ENCODE results near the gene HHAT.

Gene HHAT

DNA sequence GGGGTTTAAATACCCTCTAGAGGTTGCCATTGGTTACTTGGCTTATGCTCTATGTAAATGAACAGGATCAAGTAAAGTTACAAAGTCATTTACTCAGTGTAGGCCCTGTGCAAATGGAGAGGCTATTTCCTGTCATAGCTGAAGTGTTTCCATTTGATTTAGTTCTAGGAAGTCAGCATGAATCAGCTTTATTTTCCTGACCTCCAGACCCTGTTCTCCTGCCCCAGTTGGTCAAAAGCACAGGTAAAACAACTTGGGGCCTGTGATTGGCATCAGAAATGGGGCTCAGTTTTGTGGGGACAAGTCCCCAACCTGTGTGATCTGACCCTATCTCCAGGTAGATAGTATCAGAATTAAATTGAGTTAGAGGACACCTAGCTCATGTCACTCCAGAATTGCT is 239.9 kb downstream of the HHAT start:
- no peak overlapping the region for H3K4me3 ChIP-seq (ENCODE audit: low read depth, low read length)
- no peak for DNase-seq (ENCODE audit: low read depth)

DNA sequence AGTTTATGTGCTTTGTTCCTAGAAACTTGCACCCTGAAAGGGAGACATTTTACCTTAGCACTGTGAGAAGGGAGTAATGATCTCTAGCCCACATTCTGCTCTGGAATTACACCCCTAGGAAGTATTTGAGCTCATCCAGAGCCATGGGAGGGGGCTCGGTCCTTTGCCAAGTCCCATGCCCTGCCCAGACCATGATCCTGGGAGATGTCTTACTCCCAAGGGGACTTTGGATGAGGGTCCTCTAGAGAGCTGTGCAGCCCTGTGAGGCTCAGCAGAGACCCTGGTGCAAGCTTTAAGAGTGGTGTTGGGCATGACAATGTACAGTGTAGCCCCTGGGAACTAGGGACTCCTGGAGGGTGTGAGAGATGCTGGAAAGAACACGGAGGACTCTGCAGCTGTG is 241.4 kb downstream of the HHAT start:
- no peak for DNase-seq (ENCODE audit: low read depth)
- no peak overlapping the region for H3K4me3 ChIP-seq (ENCODE audit: low read depth, low read length)

DNA sequence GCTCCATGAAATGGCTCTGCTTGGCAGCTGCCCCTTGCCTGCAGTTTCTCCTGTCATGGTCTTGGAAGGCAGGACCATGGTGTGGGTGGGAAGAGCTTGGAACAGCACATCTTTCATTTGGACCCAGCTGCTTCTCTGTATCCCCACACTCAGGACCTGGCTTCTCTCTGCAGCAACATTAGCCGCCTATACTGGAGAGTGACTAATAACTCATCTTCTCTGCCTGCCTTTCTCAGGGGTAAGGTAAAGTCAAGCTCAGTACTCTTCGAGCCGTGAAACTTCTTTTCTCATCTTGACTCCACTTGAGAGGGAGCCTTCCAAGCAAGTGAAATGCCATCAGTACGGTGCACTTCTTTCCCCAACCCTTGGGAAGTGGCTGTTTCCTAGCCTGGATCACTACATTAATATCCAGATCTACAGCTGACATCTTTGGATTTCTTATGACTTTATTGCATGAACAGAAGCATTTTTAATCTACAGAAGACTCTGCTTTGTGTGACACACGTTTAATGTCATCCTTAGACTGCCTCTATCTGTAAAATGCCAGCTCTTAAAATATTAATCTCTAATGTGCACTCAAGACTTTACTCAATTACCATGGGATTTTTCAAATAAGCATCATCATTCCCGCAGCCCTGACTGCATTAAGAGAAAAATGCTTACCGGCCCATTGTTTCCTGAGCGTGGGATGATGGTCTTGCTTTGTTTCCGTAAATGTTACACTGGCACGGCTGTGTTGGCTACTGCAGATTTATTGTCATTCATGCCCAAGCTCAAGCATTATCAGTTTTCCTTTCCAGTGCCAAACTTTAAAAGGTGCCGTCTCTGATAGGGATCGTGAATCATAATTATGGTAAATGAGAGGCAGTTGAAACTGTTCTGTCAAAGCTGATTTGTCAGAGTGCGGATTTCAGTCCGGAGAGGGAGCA is 242.9 kb downstream of the HHAT start:
- DNase-seq (ENCODE audit: low read depth): no peak
- no peak overlapping the region for H3K4me3 ChIP-seq (ENCODE audit: low read depth, low read length)

DNA sequence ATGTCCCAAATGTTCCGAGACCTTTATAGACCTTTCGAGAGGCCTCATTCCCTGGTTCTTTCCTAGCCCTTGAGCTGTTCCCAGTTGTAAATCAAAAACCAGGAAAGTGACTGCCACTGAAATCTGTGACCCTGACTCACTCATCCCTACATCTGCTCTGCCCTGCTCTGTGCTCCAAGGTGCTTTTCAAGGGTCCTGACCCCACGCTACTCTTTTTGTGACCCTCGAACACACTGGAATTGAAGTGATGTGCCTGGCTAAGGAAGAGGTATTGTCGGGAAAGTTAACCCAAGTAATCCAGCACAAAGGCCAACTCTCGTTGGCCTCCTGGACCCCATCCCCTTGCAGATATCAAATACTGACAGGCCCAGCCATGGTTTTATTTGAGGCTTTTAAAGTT is 244.4 kb downstream of the HHAT start:
- no peak for DNase-seq (ENCODE audit: low read depth)
- H3K4me3 ChIP-seq (ENCODE audit: low read depth, low read length): no peak overlapping the region

DNA sequence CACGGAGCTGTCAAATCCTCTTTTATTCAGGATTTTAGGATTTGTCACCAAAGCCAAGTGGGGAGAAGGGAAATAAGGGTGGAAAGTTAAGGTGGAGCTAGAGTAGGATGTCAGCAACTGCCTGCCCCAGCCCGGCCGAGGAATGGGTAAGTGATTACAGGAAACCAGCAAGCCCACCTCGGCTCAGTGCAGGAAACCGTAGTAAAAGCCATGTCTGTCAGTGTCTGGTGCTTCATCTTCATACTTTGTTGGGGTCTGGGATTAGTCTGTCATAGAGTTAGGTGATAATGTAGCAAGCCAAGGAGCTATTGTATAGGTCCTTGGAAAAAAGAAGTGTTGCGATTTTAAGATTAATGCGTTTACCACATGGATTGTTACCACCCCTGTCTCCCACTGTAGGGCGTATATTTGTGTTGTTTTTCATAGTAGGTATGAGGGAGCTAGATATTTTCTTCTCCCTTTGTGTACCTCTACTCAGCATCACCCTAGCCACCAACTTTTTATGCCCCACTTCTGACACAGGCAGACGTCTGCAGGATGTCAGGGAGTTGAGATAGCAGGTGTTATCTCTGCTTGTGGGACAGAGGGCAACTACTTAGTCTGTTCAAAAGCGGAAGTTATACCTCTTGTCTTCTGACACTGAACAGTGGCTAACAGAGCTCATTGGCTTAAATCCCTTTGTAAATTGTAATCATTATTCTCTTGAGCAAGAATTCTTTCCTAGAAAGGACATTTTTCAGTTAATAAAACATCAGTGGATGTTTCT is 253.7 kb downstream of the HHAT start:
- no peak overlapping the region for H3K4me3 ChIP-seq (ENCODE audit: low read depth, low read length)
- no peak for DNase-seq (ENCODE audit: low read depth)

DNA sequence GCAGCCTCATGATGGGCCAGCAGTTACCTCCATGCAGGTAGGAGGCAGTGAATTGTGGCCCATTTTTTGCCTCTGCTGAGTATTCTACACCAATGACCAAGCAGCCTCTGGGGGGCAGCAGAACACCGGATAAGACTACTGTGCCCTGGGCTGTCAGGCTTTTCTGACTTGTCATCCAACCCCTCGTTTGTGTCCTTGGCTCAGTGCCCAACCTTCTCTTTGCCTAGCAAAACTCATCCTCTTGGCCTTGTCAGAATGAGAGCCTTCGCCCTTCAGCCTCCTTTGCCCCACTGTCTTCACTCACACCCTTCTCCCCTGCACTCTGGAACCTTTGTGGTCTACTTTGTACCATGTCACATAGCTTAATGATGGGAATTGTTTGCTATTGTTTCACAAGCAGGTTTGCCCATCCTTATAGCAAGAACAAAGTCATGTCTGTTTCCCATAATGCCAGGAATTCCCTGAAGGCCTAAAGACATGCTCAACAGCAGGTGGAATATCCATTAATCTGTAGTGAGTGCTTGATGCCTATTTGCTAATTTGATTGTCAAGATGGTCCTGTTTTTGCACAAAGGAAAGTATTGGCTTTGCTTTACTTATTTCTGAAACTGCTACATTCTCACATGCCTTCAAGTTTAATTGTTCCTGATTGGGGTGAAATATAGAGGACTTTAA is 255.9 kb downstream of the HHAT start:
- DNase-seq (ENCODE audit: low read depth): peak; percentile 33
- H3K4me3 ChIP-seq (ENCODE audit: low read depth, low read length): no peak overlapping the region

DNA sequence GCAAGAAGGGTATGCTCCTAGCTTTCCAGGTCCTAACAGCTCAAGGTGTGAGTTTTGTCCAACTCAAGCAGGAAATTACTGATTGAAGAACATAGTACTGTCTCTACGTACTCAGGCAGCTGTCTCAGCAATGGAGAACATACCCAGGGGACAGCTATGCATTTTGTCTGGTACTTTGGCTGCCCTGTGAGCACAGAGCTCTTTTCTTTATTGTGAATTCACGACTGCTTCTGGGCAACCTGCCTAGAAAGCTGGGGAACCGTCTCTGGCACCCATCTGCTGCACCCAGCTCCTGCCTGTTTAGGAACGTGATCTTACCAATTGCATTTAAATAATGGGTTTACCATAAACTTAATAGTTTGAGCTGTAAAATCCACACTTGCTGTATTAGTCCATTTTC is 258.1 kb downstream of the HHAT start:
- H3K4me3 ChIP-seq (ENCODE audit: low read depth, low read length): no peak overlapping the region
- DNase-seq (ENCODE audit: low read depth): no peak

DNA sequence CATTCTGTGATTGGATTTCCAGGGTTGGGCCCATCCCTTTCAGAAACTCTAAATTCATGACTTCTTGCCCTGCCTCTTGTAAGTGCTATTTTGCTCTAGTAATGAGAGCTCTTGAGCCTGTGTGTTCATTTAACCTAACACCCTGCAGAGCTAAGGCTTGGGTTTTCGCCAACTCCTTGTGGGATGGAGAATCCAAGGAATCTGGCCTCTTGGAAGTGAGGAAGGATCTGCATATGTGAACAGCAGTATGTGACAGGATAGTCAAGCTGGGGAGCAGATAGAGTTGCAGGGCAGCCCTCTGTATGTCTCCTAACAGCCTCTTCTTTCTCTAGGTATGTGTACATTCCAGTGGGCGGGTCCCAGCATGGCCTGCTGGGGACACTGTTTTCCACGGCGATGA is 258.9 kb downstream of the HHAT start:
- no peak for DNase-seq (ENCODE audit: low read depth)

DNA sequence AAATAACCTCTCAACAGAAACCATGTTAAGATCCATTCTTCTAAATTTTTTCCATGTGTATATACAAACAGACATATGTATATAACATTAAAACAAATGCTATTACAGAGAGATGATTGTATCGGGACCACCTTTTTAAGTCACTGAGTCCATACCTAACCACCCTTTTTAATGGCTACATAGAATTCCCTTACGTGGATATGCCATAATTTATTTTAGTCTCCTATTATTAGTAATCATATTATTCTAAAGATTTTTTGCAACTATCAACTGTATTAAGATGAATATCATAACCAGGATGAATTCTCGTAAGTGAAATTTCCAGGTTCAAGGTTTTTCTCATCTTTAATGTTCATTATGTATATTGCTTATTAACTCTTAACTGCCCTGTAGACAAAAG is 259.7 kb downstream of the HHAT start:
- no peak overlapping the region for H3K4me3 ChIP-seq (ENCODE audit: low read depth, low read length)
- DNase-seq (ENCODE audit: low read depth): no peak

More for the DNA sequence above, 258.9 kb downstream of the HHAT start:
- H3K4me3 ChIP-seq (ENCODE audit: low read depth, low read length): no peak overlapping the region

DNA sequence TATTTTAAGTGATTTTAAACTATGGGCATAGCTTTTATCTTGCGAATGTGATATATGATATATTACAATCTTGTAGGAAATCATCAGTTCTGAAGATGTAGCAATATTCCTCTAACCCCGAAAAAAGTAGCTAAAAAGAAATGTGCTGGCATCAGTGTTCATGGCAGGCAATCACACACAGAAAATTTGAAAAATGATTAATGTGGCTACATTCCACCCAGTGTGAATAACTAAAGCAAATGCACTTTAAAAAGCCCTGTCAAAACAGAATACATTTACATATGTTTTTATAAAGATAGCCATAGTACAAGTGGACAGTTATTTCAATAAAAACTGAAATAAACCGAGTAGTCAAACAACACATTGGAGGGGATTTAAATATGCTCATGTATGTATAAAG is 260.2 kb downstream of the HHAT start:
- no peak for DNase-seq (ENCODE audit: low read depth)
- H3K4me3 ChIP-seq (ENCODE audit: low read depth, low read length): no peak overlapping the region

DNA sequence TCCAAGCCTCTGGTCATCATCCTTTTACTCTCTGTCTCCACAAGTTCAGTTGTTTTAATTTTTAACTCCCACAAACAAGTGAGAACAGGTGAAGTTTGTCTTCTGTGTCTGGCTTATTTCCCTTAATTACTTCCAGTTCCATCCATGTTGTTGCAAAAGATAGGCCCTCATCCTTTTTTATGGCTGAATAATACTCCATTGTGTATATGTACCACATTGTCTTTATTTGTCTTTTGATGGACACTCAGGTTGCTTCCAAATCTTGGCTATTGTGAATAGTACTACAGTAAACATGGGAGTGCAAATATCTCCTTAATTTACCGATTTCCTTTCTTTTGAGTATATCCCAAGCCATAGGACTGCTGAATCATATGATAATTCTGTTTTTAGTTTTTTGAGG is 262.5 kb downstream of the HHAT start:
- no peak for DNase-seq (ENCODE audit: low read depth)
- no peak overlapping the region for H3K4me3 ChIP-seq (ENCODE audit: low read depth, low read length)

DNA sequence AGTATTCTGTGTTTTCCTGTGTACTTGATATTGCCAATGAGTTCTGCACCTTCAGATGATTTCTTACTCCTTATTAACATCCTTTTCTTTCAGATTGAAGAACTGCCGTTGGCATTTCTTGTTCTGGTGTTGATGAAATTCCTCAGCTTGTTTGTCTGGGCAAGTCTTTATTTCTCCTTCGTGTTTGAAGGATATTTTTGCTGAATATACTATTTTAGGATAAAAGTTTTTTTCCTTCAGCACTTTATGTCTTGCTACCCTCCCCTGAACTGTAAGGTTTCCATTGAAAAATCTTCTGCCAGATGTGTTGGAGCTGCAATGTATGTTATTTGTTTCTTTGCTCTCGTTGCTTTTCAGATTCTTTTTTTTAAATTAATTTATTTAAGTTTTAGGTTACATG is 265.9 kb downstream of the HHAT start:
- no peak for DNase-seq (ENCODE audit: low read depth)
- H3K4me3 ChIP-seq (ENCODE audit: low read depth, low read length): no peak overlapping the region

DNA sequence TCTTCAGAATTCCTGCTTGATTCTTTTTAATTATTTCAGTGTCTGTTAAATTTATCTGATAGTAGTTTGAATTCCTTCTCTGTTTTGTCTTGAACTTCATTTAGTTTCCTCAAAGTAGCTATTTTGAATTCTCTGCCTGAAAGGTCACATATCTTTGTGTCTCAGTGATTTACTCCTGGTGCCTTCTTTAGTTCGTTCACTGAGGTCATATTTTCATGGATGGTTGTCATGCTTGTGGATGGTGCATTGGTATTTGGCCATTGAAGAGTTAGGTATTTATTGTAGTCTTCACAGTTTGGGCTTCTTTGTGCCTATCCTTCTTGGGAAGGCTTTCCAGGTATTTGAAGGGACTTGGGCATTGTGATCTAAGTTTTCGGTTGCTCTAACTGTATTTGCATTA is 267.9 kb downstream of the HHAT start:
- no peak for DNase-seq (ENCODE audit: low read depth)
- no peak overlapping the region for H3K4me3 ChIP-seq (ENCODE audit: low read depth, low read length)

DNA sequence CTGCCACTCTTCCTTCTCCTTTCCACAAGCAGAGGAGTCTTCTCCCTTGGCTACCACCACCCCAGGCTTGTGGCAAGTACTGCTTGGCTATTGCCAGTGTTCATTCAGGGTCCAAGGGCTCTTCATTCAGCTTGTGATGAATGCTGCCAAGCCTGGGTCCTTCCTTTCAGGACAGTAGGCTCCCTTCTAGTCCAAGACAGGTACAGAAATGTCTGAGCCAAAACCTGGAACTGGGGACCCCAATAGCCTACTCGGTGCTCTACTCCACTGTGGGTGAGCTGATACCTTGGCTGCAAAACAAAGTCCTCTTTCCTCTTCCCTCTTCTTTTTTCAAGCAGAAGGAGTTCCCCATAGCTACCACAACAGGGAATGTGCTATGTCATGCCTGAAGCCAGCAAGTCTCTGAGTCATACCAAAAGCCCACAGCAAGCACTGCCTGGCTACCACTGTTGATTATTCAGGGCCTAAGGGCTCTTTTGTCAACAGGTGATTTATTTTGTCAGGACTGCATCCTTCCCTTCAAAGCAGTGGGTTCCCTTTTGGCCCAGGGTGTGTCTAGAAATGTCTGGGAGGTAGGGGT is 268.9 kb downstream of the HHAT start:
- peak; percentile 78 for DNase-seq (ENCODE audit: low read depth)
- H3K4me3 ChIP-seq (ENCODE audit: low read depth, low read length): no peak overlapping the region

DNA sequence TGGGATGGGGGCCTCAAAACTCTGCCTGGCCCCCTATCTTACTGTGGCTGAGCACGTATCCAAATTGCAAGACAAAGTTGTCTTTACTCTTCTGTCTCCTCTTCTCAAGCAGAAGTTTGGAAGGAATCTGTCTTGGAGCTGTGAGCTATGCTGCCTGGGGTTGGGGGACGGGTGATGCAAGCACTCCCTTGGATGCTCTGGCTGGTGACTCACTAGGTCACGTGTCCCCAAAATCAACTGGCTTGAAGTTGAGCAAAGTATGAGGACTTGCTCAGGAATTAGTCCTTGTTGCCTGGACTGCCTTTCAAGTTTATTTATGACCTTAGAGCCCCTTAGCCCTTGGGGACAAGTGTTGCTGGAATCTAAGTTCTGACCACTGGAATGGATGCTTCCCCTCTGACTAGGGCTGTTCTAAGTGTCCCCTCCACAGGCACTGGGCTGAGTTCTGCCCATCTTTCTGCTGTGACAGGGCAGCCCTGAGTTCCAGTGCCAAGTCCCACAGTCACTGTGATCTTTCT is 269.5 kb downstream of the HHAT start:
- peak; percentile 92 for DNase-seq (ENCODE audit: low read depth)
- no peak overlapping the region for H3K4me3 ChIP-seq (ENCODE audit: low read depth, low read length)

DNA sequence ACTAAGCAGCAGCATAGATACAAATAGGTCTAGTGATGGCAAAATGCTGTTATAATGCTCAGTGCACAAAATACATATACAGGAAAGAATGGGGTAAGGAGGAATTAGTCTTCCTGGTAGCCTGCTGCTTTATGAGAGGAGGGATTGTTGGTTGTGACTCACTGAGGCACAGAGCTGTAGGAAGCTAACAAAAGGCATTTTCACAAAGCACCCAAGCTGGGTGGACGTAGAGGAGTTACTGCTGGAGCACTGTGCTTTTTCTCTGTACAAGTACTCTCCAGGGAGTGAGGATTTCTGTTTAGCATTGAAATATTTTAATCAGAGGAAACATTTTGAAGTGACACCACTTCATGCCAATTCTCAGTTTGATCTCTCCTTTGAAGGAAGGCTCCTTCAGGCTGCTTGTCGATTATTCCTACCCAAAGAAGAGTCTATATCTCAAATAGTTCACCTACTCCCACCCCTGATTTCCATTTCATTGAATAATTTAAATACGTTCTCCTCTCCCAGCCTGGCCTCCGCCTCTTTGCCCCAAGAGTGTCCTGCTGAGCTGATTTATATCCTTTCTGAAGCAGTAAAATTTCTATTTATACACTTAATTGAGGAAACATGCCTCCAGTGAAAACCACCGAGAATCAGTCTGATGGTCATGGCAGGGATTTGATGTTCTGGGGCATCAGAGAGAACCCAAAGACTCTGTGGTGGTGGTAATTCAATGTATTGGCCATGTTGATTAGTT is 271.9 kb downstream of the HHAT start:
- DNase-seq (ENCODE audit: low read depth): peak; percentile 8
- H3K4me3 ChIP-seq (ENCODE audit: low read depth, low read length): no peak overlapping the region

DNA sequence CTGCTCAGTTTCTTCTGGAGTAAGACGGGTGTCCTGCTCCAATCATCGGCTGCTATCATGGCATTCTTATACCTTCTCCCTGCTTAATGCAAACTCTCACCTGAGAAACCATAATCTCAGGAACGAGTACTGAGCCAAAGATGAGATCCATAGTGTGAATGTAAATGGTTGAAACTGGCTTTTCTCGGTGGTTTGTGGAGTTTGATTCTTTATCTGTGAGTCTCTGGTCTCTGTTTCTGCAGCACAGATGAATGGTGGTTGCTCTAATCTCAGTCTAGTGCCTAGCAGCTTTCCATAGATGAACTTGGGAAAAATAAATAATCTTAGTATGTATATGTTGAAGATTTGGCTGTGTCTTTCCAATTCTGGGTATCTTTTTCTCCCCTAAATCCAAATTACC is 274.4 kb downstream of the HHAT start:
- no peak for DNase-seq (ENCODE audit: low read depth)
- no peak overlapping the region for H3K4me3 ChIP-seq (ENCODE audit: low read depth, low read length)

DNA sequence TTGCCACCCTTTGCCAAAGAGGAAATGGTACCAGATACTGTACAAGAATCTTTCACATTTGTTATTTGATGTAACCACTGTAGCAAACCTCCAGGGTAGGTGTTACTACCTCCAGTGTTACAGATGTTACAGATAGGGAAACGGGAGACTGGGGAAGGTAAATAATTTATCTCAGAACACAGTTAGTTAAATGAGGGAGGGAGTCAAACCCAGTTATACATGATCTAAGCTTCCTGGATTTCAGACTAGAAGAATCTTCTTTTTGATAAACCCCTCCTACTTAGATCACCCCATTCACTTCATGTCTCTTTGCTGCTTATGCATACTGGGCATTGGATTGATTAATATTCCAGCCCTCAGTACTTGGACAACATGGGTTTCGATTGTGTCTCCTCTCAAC is 276.4 kb downstream of the HHAT start:
- H3K4me3 ChIP-seq (ENCODE audit: low read depth, low read length): no peak overlapping the region
- DNase-seq (ENCODE audit: low read depth): no peak

DNA sequence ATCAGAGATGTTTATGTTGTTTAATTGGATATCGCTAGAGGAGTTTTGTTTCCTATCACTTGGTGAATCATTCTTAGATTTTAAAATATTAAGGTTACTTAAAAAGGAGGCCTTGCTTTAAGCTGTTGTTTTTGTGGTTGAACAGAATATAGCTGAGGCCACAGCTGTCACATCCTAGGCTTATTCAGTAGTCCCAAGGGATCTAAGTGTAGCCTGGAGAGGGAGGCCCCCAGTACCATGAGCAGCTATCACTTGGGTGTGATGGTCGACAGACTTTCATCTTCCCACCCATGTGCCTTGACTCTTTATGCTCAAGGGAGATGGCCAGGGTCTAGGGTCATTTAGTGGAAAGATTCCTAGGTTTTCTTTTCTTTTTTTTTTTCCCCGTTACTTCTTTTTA is 278.7 kb downstream of the HHAT start:
- DNase-seq (ENCODE audit: low read depth): no peak

More for the DNA sequence above, 278.7 kb downstream of the HHAT start:
- no peak overlapping the region for H3K4me3 ChIP-seq (ENCODE audit: low read depth, low read length)
